HEK293 (cell line): Measurements from ENCODE around the gene PTPRR.

Source experiments
- CTCF ChIA-PET: fragments of 350-600 bp; formaldehyde crosslinking; extraction: SDS; loops from one replicate; lab custom pipeline; 2021; ENCODE audit warnings: antibody characterized with exemption; lab: Yijun Ruan, JAX
- POLR2A ChIA-PET: fragments of 300-600 bp; formaldehyde crosslinking; extraction: SDS; loops from one replicate; lab custom pipeline; 2020; ENCODE audit warnings: antibody characterized with exemption, inconsistent platforms; lab: Yijun Ruan, JAX
- H3K27ac ChIP-seq: fragments of 200-500 bp; sonication (Bioruptor generic); 2 replicates; pipeline ENCODE4 v1.5.1; 2014; ENCODE audit warnings: low read depth, low read length, control low read depth, inconsistent platforms; ENCODE audit errors: extremely low read depth
- H3K36me3 ChIP-seq, 2 experiments: fragments of 200-500 bp in 1 of 2; sonication (Bioruptor generic) in 1 of 2; 1 replicate in 1 of 2; 2 replicates in 1 of 2; pipeline ENCODE4 v1.5.1; 2014 to 2017; ENCODE audit warnings: inconsistent platforms in 2 of 2, low read length in 2 of 2; ENCODE audit not compliant: control insufficient read depth in 2 of 2, insufficient read depth in 1 of 2
- H3K4me1 ChIP-seq: fragments of 200-500 bp; sonication (Bioruptor generic); 2 replicates; pipeline ENCODE4 v1.5.1; 2014; ENCODE audit warnings: mild to moderate bottlenecking, low read length, inconsistent platforms; ENCODE audit not compliant: control insufficient read depth, insufficient read depth
- H3K4me3 ChIP-seq: 2 replicates; pipeline ENCODE4 v1.5.1; 2011; ENCODE audit warnings: low read depth, mild to moderate bottlenecking, control low read depth, low read length, moderate library complexity
- H3K9me3 ChIP-seq: fragments of 200-500 bp; sonication (Bioruptor generic); 2 replicates; pipeline ENCODE4 v1.5.1; 2014; ENCODE audit warnings: low read depth, low read length, inconsistent platforms; ENCODE audit not compliant: control insufficient read depth, insufficient read depth
- BCL11B ChIP-seq: fragments of 450-650 bp; formaldehyde crosslinking; IDR thresholded peaks from 2 replicates; pipeline ENCODE4 v1.5.1; 2016; ENCODE audit warnings: low read depth, missing biosample characterization, missing genetic modification characterization
- HOXD13 ChIP-seq: sonication (generic); formaldehyde crosslinking; IDR thresholded peaks from 2 replicates; pipeline ENCODE4 v1.8.0; 2022; ENCODE audit warnings: missing genetic modification reagents, borderline replicate concordance
- KLF16 ChIP-seq: fragments of 450-650 bp; formaldehyde crosslinking; IDR thresholded peaks from 2 replicates; pipeline ENCODE4 v1.5.1; 2017; ENCODE audit warnings: missing biosample characterization, missing genetic modification characterization
- REPIN1 ChIP-seq: fragments of 450-650 bp; formaldehyde crosslinking; IDR thresholded peaks from 2 replicates; pipeline ENCODE4 v1.5.1; 2017; ENCODE audit warnings: missing biosample characterization, missing genetic modification characterization, low read depth
- WT1 ChIP-seq: fragments of 450-650 bp; formaldehyde crosslinking; IDR thresholded peaks from 2 replicates; pipeline ENCODE4 v1.5.1; 2016; ENCODE audit warnings: missing biosample characterization, missing genetic modification characterization
- YY2 ChIP-seq: fragments of 450-650 bp; formaldehyde crosslinking; IDR thresholded peaks from 2 replicates; pipeline ENCODE4 v1.5.1; 2016; ENCODE audit warnings: missing biosample characterization, missing genetic modification characterization
- ZNF146 ChIP-seq: fragments of 450-650 bp; formaldehyde crosslinking; IDR thresholded peaks from 2 replicates; pipeline ENCODE4 v1.5.1; 2016; ENCODE audit warnings: missing biosample characterization, missing genetic modification characterization
- ZNF175 ChIP-seq: fragments of 450-650 bp; formaldehyde crosslinking; IDR thresholded peaks from 2 replicates; pipeline ENCODE4 v1.5.1; 2016; ENCODE audit warnings: missing biosample characterization, missing genetic modification characterization
- ZNF354C ChIP-seq: fragments of 450-650 bp; formaldehyde crosslinking; IDR thresholded peaks from 2 replicates; pipeline ENCODE4 v1.5.1; 2016; ENCODE audit warnings: missing biosample characterization, missing genetic modification characterization, low read depth, borderline replicate concordance
- ZNF366 ChIP-seq: fragments of 450-650 bp; formaldehyde crosslinking; conservative IDR thresholded peaks from 2 replicates; pipeline ENCODE4 v1.5.1; 2016; ENCODE audit warnings: missing biosample characterization, missing genetic modification characterization
- ZNF426 ChIP-seq: fragments of 450-650 bp; formaldehyde crosslinking; IDR thresholded peaks from 2 replicates; pipeline ENCODE4 v1.5.1; 2017; ENCODE audit warnings: missing biosample characterization, missing genetic modification characterization, mild to moderate bottlenecking, inconsistent platforms, moderate library complexity
- ZNF561 ChIP-seq: fragments of 450-650 bp; IDR thresholded peaks from 2 replicates; pipeline ENCODE4 v1.5.1; 2018; ENCODE audit warnings: missing biosample characterization, missing genetic modification characterization, borderline replicate concordance
- ZNF621 ChIP-seq: fragments of 450-650 bp; formaldehyde crosslinking; IDR thresholded peaks from 2 replicates; pipeline ENCODE4 v1.5.1; 2017; ENCODE audit warnings: missing biosample characterization, missing genetic modification characterization
- ZNF623 ChIP-seq: fragments of 450-650 bp; formaldehyde crosslinking; IDR thresholded peaks from 2 replicates; pipeline ENCODE4 v1.5.1; 2016; ENCODE audit warnings: missing biosample characterization, missing genetic modification characterization
- ZNF747 ChIP-seq: fragments of 450-650 bp; formaldehyde crosslinking; IDR thresholded peaks from 2 replicates; pipeline ENCODE4 v1.5.1; 2016; ENCODE audit warnings: missing biosample characterization, missing genetic modification characterization
- ZNF768 ChIP-seq: fragments of 450-650 bp; formaldehyde crosslinking; IDR thresholded peaks from 2 replicates; pipeline ENCODE4 v1.5.1; 2018; ENCODE audit warnings: missing biosample characterization, mild to moderate bottlenecking, missing genetic modification characterization
- ZNF785 ChIP-seq: fragments of 450-650 bp; formaldehyde crosslinking; IDR thresholded peaks from 2 replicates; pipeline ENCODE4 v1.5.1; 2016; ENCODE audit warnings: missing biosample characterization, missing genetic modification characterization
- ZNF837 ChIP-seq: fragments of 450-650 bp; formaldehyde crosslinking; IDR thresholded peaks from 2 replicates; pipeline ENCODE4 v1.5.1; 2016; ENCODE audit warnings: missing biosample characterization, missing genetic modification characterization
- ZSCAN30 ChIP-seq: fragments of 450-650 bp; IDR thresholded peaks from 2 replicates; pipeline ENCODE4 v1.5.1; 2018; ENCODE audit warnings: missing biosample characterization, mild to moderate bottlenecking, missing genetic modification characterization, moderate library complexity
- TF ChIP-seq, protein P1 (sequence below): fragments of 450-650 bp; formaldehyde crosslinking; IDR thresholded peaks from 2 replicates; pipeline ENCODE4 v1.5.1; 2017; ENCODE audit warnings: missing biosample characterization, mild to moderate bottlenecking, missing genetic modification characterization, moderate library complexity
- TF ChIP-seq, protein P2 (sequence below): fragments of 450-650 bp; formaldehyde crosslinking; conservative IDR thresholded peaks from 2 replicates; pipeline ENCODE4 v1.5.1; 2016; ENCODE audit warnings: low read depth, missing biosample characterization, missing genetic modification characterization
- TF ChIP-seq, protein P3 (sequence below): fragments of 450-650 bp; formaldehyde crosslinking; IDR thresholded peaks from 2 replicates; pipeline ENCODE4 v1.5.1; 2016; ENCODE audit warnings: missing biosample characterization, missing genetic modification characterization
- TF ChIP-seq, protein P4 (sequence below): fragments of 450-650 bp; formaldehyde crosslinking; IDR thresholded peaks from 2 replicates; pipeline ENCODE4 v1.5.1; 2017; ENCODE audit warnings: missing biosample characterization, missing genetic modification characterization
- TF ChIP-seq, protein P5 (sequence below): fragments of 450-650 bp; formaldehyde crosslinking; IDR thresholded peaks from 2 replicates; pipeline ENCODE4 v1.5.1; 2016; ENCODE audit warnings: missing biosample characterization, missing genetic modification characterization

PTPRR gene

DNA sequence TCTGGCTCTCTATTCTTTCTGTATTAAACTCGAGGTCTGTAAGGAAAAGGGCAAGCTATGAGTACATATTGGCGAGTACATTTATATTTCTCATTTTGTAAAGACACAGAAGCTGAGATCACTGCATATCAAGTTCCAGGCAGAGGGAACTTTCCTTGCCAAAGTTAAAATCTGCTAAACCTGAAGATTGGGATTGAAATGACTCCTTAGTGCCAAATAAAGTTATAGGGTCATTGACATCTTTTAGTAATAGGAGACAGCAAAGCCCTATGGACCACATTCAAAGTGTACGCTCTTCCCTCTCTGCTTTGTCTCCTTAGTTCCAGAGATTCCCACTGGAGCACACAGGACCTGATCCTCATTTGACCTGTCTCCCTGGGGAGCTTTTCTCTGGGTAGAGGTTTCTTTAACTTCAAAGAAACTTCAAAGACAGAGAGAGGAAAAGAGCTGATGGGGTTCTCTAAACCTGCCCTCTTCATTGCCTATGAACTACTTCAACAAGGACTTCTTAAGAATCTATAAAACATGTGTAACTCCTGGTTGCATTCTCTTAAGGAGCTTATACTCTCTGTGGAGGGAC, 42.6 kb upstream of the PTPRR start:
- Histone ChIP-seq H3K4me3 (no peak overlapping the region), H3K9me3 (no peaks in the 10 kb centered on the region), H3K4me1 (no peaks in the 10 kb centered on the region), H3K27ac (no peak overlapping the region), H3K36me3 (no peaks in the 10 kb centered on the region)
- CTCF ChIA-PET = no interaction called here
- POLR2A ChIA-PET = no interaction called here
- TF ChIP-seq WT1 (tag by site-specific recombination) (no peak), ZNF175 (no peak), ZNF366 (tag by site-specific recombination) (no peak), ZNF837 (tag by site-specific recombination) (no peak), ZNF146 (tag by site-specific recombination) (no peak), YY2 (no peak), REPIN1 (tag by site-specific recombination) (no peak), ZNF623 (no peak), BCL11B (no peak), ZNF768 (tag by site-specific recombination) (no peak), ZNF354C (tag by site-specific recombination) (no peak), ZNF785 (tag by site-specific recombination) (no peak), ZSCAN30 (tag by site-specific recombination) (no peak), ZNF426 (tag by site-specific recombination) (no peak), HOXD13 (no peak)
- TF ChIP-seq, protein P1, sequence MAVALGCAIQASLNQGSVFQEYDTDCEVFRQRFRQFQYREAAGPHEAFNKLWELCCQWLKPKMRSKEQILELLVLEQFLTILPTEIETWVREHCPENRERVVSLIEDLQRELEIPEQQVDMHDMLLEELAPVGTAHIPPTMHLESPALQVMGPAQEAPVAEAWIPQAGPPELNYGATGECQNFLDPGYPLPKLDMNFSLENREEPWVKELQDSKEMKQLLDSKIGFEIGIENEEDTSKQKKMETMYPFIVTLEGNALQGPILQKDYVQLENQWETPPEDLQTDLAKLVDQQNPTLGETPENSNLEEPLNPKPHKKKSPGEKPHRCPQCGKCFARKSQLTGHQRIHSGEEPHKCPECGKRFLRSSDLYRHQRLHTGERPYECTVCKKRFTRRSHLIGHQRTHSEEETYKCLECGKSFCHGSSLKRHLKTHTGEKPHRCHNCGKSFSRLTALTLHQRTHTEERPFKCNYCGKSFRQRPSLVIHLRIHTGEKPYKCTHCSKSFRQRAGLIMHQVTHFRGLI (tag by site-specific recombination) = no peak
- TF ChIP-seq, protein P2, sequence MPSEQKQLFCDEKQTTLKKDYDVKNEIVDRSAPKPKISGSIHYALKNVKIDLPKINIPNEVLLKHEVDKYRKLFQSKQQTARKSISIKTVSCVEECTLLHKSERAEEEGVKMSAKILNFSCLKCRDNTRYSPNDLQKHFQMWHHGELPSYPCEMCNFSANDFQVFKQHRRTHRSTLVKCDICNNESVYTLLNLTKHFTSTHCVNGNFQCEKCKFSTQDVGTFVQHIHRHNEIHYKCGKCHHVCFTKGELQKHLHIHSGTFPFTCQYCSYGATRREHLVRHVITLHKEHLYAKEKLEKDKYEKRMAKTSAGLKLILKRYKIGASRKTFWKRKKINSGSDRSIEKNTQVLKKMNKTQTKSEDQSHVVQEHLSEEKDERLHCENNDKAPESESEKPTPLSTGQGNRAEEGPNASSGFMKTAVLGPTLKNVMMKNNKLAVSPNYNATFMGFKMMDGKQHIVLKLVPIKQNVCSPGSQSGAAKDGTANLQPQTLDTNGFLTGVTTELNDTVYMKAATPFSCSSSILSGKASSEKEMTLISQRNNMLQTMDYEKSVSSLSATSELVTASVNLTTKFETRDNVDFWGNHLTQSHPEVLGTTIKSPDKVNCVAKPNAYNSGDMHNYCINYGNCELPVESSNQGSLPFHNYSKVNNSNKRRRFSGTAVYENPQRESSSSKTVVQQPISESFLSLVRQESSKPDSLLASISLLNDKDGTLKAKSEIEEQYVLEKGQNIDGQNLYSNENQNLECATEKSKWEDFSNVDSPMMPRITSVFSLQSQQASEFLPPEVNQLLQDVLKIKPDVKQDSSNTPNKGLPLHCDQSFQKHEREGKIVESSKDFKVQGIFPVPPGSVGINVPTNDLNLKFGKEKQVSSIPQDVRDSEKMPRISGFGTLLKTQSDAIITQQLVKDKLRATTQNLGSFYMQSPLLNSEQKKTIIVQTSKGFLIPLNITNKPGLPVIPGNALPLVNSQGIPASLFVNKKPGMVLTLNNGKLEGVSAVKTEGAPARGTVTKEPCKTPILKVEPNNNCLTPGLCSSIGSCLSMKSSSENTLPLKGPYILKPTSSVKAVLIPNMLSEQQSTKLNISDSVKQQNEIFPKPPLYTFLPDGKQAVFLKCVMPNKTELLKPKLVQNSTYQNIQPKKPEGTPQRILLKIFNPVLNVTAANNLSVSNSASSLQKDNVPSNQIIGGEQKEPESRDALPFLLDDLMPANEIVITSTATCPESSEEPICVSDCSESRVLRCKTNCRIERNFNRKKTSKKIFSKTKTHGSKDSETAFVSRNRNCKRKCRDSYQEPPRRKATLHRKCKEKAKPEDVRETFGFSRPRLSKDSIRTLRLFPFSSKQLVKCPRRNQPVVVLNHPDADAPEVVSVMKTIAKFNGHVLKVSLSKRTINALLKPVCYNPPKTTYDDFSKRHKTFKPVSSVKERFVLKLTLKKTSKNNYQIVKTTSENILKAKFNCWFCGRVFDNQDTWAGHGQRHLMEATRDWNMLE = no peak

DNA sequence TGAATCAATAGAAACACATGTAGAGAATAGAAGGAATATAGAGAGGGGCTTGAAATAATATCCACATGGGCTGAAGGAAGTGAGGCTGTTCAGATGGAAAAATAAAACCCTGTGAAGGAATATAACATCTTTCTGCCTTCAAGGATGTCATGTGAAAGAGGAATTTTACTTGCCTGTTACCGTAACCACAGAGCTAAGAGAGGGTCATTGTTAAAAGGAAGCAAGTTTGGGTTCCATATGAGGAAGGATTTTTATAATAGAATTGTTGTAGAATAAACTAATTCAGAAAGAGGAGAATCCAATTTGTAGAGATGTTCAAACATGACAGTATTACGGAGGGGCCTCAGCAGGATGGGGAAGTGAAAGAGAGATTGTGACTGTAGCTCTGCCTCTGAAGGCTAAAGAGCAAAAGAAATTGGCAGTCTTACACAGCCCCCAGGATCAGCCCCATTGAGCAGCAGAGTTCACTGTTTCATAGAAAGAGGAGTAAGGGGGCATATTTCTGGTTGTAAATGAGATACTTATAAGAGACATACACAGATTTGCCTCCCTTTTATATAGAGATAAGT, 41.8 kb upstream of the PTPRR start:
- Histone ChIP-seq H3K4me1 (no peaks in the 10 kb centered on the region), H3K9me3 (no peaks in the 10 kb centered on the region), H3K27ac (no peak overlapping the region), H3K4me3 (no peak overlapping the region), H3K36me3 (no peaks in the 10 kb centered on the region)
- CTCF ChIA-PET = interaction anchor here (0.6 to 0.7 kb wide), 2 partner anchors 704 to 1018 kb away, joined by 3 to 4 read pairs; no protein-coding TSS in a partner anchor
- POLR2A ChIA-PET = no interaction called here
- no peak for TF ChIP-seq ZNF621 (tag by site-specific recombination)
- no peak for TF ChIP-seq KLF16
- no peak for TF ChIP-seq ZNF561 (tag by site-specific recombination)
- TF ChIP-seq, protein P3, sequence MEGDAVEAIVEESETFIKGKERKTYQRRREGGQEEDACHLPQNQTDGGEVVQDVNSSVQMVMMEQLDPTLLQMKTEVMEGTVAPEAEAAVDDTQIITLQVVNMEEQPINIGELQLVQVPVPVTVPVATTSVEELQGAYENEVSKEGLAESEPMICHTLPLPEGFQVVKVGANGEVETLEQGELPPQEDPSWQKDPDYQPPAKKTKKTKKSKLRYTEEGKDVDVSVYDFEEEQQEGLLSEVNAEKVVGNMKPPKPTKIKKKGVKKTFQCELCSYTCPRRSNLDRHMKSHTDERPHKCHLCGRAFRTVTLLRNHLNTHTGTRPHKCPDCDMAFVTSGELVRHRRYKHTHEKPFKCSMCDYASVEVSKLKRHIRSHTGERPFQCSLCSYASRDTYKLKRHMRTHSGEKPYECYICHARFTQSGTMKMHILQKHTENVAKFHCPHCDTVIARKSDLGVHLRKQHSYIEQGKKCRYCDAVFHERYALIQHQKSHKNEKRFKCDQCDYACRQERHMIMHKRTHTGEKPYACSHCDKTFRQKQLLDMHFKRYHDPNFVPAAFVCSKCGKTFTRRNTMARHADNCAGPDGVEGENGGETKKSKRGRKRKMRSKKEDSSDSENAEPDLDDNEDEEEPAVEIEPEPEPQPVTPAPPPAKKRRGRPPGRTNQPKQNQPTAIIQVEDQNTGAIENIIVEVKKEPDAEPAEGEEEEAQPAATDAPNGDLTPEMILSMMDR = no peak
- TF ChIP-seq, protein P4, sequence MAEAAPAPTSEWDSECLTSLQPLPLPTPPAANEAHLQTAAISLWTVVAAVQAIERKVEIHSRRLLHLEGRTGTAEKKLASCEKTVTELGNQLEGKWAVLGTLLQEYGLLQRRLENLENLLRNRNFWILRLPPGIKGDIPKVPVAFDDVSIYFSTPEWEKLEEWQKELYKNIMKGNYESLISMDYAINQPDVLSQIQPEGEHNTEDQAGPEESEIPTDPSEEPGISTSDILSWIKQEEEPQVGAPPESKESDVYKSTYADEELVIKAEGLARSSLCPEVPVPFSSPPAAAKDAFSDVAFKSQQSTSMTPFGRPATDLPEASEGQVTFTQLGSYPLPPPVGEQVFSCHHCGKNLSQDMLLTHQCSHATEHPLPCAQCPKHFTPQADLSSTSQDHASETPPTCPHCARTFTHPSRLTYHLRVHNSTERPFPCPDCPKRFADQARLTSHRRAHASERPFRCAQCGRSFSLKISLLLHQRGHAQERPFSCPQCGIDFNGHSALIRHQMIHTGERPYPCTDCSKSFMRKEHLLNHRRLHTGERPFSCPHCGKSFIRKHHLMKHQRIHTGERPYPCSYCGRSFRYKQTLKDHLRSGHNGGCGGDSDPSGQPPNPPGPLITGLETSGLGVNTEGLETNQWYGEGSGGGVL = no peak
- TF ChIP-seq, protein P5, sequence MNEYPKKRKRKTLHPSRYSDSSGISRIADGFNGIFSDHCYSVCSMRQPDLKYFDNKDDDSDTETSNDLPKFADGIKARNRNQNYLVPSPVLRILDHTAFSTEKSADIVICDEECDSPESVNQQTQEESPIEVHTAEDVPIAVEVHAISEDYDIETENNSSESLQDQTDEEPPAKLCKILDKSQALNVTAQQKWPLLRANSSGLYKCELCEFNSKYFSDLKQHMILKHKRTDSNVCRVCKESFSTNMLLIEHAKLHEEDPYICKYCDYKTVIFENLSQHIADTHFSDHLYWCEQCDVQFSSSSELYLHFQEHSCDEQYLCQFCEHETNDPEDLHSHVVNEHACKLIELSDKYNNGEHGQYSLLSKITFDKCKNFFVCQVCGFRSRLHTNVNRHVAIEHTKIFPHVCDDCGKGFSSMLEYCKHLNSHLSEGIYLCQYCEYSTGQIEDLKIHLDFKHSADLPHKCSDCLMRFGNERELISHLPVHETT (tag by site-specific recombination) = no peak
- TF ChIP-seq ZNF747 (tag by site-specific recombination) = no peak
